ENCODE data around the gene COX6A1.

Gene COX6A1

GRCh38 chr12:120460157-120460556 is 22.2 kb downstream of the COX6A1 start:
- Histone ChIP-seq H3K27ac (ENCODE audit: low read length) (no peak overlapping the region), H3K4me3 (ENCODE audit: low read length) (no peak overlapping the region), H3K4me2 (ENCODE audit: low read length) (no peak overlapping the region), H3K9me3 (ENCODE audit: insufficient read depth, low read length) (no peaks in the 10 kb centered on the region), H3K9ac (ENCODE audit: low read length) (no peak overlapping the region), H3K79me2 (ENCODE audit: low read length) (peaks cover 32% of the 10 kb centered on the region), H3K4me1 (ENCODE audit: low read length) (no peaks in the 10 kb centered on the region), H3K36me3 (replicated peaks; ENCODE audit: low read depth, low read length) (peaks cover 73% of the 10 kb centered on the region), H2AFZ (ENCODE audit: low read depth, low read length) (no peak overlapping the region), H4K20me1 (ENCODE audit: insufficient read depth, low read length) (0 out of 2 replicates have a peak, but pooled peaks cover 7% of the 10 kb centered on the region), H3K27me3 (ENCODE audit: low read depth, low read length) (no peaks in the 10 kb centered on the region)
- TF ChIP-seq CTCF (IDR thresholded peaks at IDR 0.05; ENCODE audit: low read depth, low read length) (no peak), EZH2phosphoT487 (IDR thresholded peaks at IDR 0.05; ENCODE audit: low read depth) (no peak)

- Histone ChIP-seq H3K36me3 (replicated peaks; ENCODE audit: low read depth, low read length) (peaks cover 73% of the 10 kb centered on the region), H3K27ac (ENCODE audit: low read length) (no peak overlapping the region), H3K9ac (ENCODE audit: low read length) (no peak overlapping the region), H3K27me3 (ENCODE audit: low read depth, low read length) (no peaks in the 10 kb centered on the region), H3K4me1 (ENCODE audit: low read length) (0 out of 2 replicates have a peak, but pooled peaks cover 3% of the 10 kb centered on the region), H3K9me3 (ENCODE audit: insufficient read depth, low read length) (no peaks in the 10 kb centered on the region), H2AFZ (ENCODE audit: low read depth, low read length) (no peak overlapping the region), H3K4me2 (ENCODE audit: low read length) (no peak overlapping the region), H3K4me3 (ENCODE audit: low read length) (no peak overlapping the region), H4K20me1 (ENCODE audit: insufficient read depth, low read length) (peaks cover 28% of the 10 kb centered on the region), H3K79me2 (ENCODE audit: low read length) (peaks cover 53% of the 10 kb centered on the region)
- TF ChIP-seq EZH2phosphoT487 (IDR thresholded peaks at IDR 0.05; ENCODE audit: low read depth) (no peak), CTCF (IDR thresholded peaks at IDR 0.05; ENCODE audit: low read depth, low read length) (no peak)
Observed at GRCh38 chr12:120462099-120462640, 24.3 kb downstream of the COX6A1 start.

GRCh38 chr12:120463712-120464111 is 25.8 kb downstream of the COX6A1 start:
- Histone ChIP-seq H2AFZ (ENCODE audit: low read depth, low read length) (no peak overlapping the region), H3K27ac (ENCODE audit: low read length) (no peak overlapping the region), H3K4me1 (ENCODE audit: low read length) (peaks cover 3% of the 10 kb centered on the region; the same call in 1 of the 2 replicates), H3K9me3 (ENCODE audit: insufficient read depth, low read length) (no peaks in the 10 kb centered on the region), H4K20me1 (ENCODE audit: insufficient read depth, low read length) (peaks cover 43% of the 10 kb centered on the region), H3K4me3 (ENCODE audit: low read length) (no peak overlapping the region), H3K79me2 (ENCODE audit: low read length) (peaks cover 68% of the 10 kb centered on the region), H3K27me3 (ENCODE audit: low read depth, low read length) (no peaks in the 10 kb centered on the region), H3K9ac (ENCODE audit: low read length) (no peak overlapping the region), H3K36me3 (replicated peaks; ENCODE audit: low read depth, low read length) (peaks cover 69% of the 10 kb centered on the region), H3K4me2 (ENCODE audit: low read length) (no peak overlapping the region)
- TF ChIP-seq EZH2phosphoT487 (IDR thresholded peaks at IDR 0.05; ENCODE audit: low read depth): no peak
- no peak for TF ChIP-seq CTCF (IDR thresholded peaks at IDR 0.05; ENCODE audit: low read depth, low read length)

- no peak for TF ChIP-seq CTCF (IDR thresholded peaks at IDR 0.05; ENCODE audit: low read depth, low read length)
- TF ChIP-seq EZH2phosphoT487 (IDR thresholded peaks at IDR 0.05; ENCODE audit: low read depth): no peak
- H3K79me2 ChIP-seq (ENCODE audit: low read length): peaks cover 83% of the 10 kb centered on the region
- H3K9ac ChIP-seq (ENCODE audit: low read length): no peak overlapping the region
- no peak overlapping the region for H3K27ac ChIP-seq (ENCODE audit: low read length)
- H3K9me3 ChIP-seq (ENCODE audit: insufficient read depth, low read length): no peaks in the 10 kb centered on the region
- no peak overlapping the region for H3K4me2 ChIP-seq (ENCODE audit: low read length)
- no peaks in the 10 kb centered on the region for H3K27me3 ChIP-seq (ENCODE audit: low read depth, low read length)
- H4K20me1 ChIP-seq (ENCODE audit: insufficient read depth, low read length): peaks cover 45% of the 10 kb centered on the region
- H3K4me3 ChIP-seq (ENCODE audit: low read length): no peak overlapping the region
- H3K36me3 ChIP-seq (replicated peaks; ENCODE audit: low read depth, low read length): peaks cover 57% of the 10 kb centered on the region
- peaks cover 8% of the 10 kb centered on the region; the same call in 1 of the 2 replicates for H3K4me1 ChIP-seq (ENCODE audit: low read length)
- no peak overlapping the region for H2AFZ ChIP-seq (ENCODE audit: low read depth, low read length)
Observed at GRCh38 chr12:120465756-120466155, 27.8 kb downstream of the COX6A1 start.

All from OCI-LY3 (cell line).